Neuronal stem cell (in vitro differentiated cells): ENCODE results near the gene PIK3C2G.

ENCODE experiments used
- DNase-seq: peaks from one replicate; pipeline ENCODE4 v3.0.0-alpha.2; 2013; ENCODE audit warnings: low spot score
- H2AFZ ChIP-seq: one replicate; pipeline ENCODE4 v1.6.1; 2013; ENCODE audit warnings: mild to moderate bottlenecking, low read length, inconsistent platforms
- H2AK5ac ChIP-seq: 2 replicates; pipeline ENCODE4 v1.6.1; 2013; ENCODE audit warnings: low read depth, mild to moderate bottlenecking, inconsistent platforms, low read length, moderate library complexity, mixed read lengths
- H2BK120ac ChIP-seq: 2 replicates; pipeline ENCODE4 v1.6.1; 2013; ENCODE audit warnings: low read depth, mild to moderate bottlenecking, inconsistent platforms, low read length, moderate library complexity, mixed read lengths
- H2BK12ac ChIP-seq: one replicate; pipeline ENCODE4 v1.6.1; 2013; ENCODE audit warnings: low read length, inconsistent platforms
- H2BK15ac ChIP-seq: 2 replicates; pipeline ENCODE4 v1.6.1; 2013; ENCODE audit warnings: mild to moderate bottlenecking, low read length, inconsistent platforms, mixed read lengths
- H2BK5ac ChIP-seq: one replicate; pipeline ENCODE4 v1.6.1; 2013; ENCODE audit warnings: inconsistent platforms, mild to moderate bottlenecking, low read length, moderate library complexity
- H3K14ac ChIP-seq: one replicate; pipeline ENCODE4 v1.6.1; 2013; ENCODE audit warnings: low read length, inconsistent platforms
- H3K18ac ChIP-seq: 2 replicates; pipeline ENCODE4 v1.6.1; 2013; ENCODE audit warnings: low read length, inconsistent platforms
- H3K23ac ChIP-seq: 2 replicates; pipeline ENCODE4 v1.6.1; 2013; ENCODE audit warnings: low read depth, mild to moderate bottlenecking, mixed read lengths, low read length, inconsistent platforms; ENCODE audit not compliant: poor library complexity
- H3K27ac ChIP-seq: replicated peaks from 3 replicates; pipeline ENCODE4 v1.5.1; 2013; ENCODE audit warnings: low read length, inconsistent platforms
- H3K27me3 ChIP-seq, 3 experiments: 2 replicates each; pipeline ENCODE4 v1.6.1; 2013; ENCODE audit warnings: low read length in 3 of 3, mild to moderate bottlenecking in 2 of 3, inconsistent platforms in 1 of 3, low read depth in 1 of 3, mixed read lengths in 1 of 3, moderate library complexity in 1 of 3; ENCODE audit not compliant: control insufficient read depth in 3 of 3, insufficient read depth in 3 of 3
- H3K36me3 ChIP-seq, 2 donors: replicated peaks in 1 of 2; 2 replicates each; pipeline ENCODE4 v1.6.1; 2013; ENCODE audit warnings: low read length in 2 of 2; ENCODE audit not compliant: control insufficient read depth in 2 of 2, insufficient read depth in 2 of 2
- H3K4ac ChIP-seq: 2 replicates; pipeline ENCODE4 v1.6.1; 2013; ENCODE audit warnings: inconsistent platforms, mild to moderate bottlenecking, low read length, moderate library complexity
- H3K4me1 ChIP-seq, 2 donors: 1 replicate in 1 of 2; 2 replicates in 1 of 2; pipeline ENCODE4 v1.6.1; 2013; ENCODE audit warnings: low read length in 2 of 2, low read depth in 1 of 2; ENCODE audit not compliant: control insufficient read depth in 2 of 2, insufficient read depth in 1 of 2
- H3K4me2 ChIP-seq: one replicate; pipeline ENCODE4 v1.6.1; 2013; ENCODE audit warnings: mild to moderate bottlenecking, low read length, inconsistent platforms; ENCODE audit not compliant: insufficient read depth, poor library complexity, severe bottlenecking
- H3K4me3 ChIP-seq, 2 donors: 2 replicates each; pipeline ENCODE4 v1.5.1; 2013; ENCODE audit warnings: low read length in 2 of 2, mild to moderate bottlenecking in 2 of 2, inconsistent platforms in 1 of 2, moderate library complexity in 1 of 2
- H3K79me1 ChIP-seq: one replicate; pipeline ENCODE4 v1.6.1; 2013; ENCODE audit warnings: low read depth, mild to moderate bottlenecking, inconsistent platforms, low read length, moderate library complexity
- H3K9ac ChIP-seq: one replicate; pipeline ENCODE4 v1.6.1; 2013; ENCODE audit warnings: mild to moderate bottlenecking, low read depth, low read length, inconsistent platforms; ENCODE audit not compliant: poor library complexity
- H3K9me3 ChIP-seq, 2 donors: replicated peaks in 1 of 2; 2 replicates each; pipeline versions ENCODE3 to v1.6.1; 2013; ENCODE audit warnings: low read length in 2 of 2, mild to moderate bottlenecking in 2 of 2, inconsistent platforms in 1 of 2, low read depth in 1 of 2, mixed read lengths in 1 of 2, moderate library complexity in 1 of 2; ENCODE audit not compliant: control insufficient read depth in 2 of 2, insufficient read depth in 1 of 2
- H4K8ac ChIP-seq: one replicate; pipeline ENCODE4 v1.6.1; 2013; ENCODE audit warnings: low read depth, mild to moderate bottlenecking, inconsistent platforms, low read length, moderate library complexity
- H4K91ac ChIP-seq: one replicate; pipeline ENCODE4 v1.6.1; 2013; ENCODE audit warnings: low read length, low read depth, mild to moderate bottlenecking, inconsistent platforms; ENCODE audit not compliant: poor library complexity
- WGBS, 2 donors: extraction: QIAGEN DNeasy Blood & Tissue Kit; methylation state at CpG; one replicate each; pipeline ENCODE4 v1.1.7; 2013; ENCODE audit warnings: missing lambda C conversion rate in 2 of 2, mixed read lengths in 1 of 2; ENCODE audit not compliant: insufficient read length in 2 of 2, insufficient replicate concordance in 1 of 2; ENCODE audit errors: extremely low coverage in 2 of 2; 5-methylcytosine and 5-hydroxymethylcytosine counted together

The PIK3C2G gene

DNA sequence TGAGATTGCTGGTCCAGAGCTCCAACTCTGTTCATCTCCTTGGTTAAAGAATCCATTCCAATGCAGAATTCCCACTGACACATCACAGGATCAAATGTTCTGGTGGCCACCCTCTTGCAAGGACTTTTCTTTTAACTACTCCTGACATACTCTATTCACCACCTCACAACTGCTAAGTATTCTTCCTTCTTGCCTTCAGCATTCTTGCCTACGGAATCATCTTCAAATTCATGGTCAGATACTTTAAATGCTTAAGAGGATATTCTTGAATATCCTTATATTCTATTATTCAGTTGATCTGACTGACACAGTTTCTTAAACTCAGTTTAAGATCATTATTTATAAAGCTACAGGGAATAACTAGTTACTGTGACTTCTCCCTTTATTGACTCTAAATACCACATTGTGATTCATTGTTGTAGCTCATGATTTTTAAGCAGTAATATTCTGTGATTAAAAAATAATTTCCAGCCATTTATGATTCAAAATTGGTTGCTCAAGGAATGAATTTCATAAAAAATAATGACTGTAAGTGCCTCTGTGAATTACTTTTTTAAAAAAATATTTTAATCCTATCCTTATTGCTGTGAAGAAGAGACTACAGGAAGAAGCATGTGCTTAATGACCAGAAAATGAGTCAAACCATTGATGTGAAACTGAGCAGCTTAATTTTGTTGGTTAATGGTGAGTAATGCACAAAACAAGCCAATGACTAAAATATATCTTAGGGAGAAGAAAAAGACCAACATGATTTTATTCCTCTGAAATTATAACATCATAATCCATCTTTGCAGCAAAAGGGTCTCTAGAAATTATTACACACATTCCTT, 207.1 kb downstream of the PIK3C2G start:
- no peak overlapping the region for H2AFZ ChIP-seq
- H3K79me1 ChIP-seq: no peaks in the 10 kb centered on the region
- H3K4ac ChIP-seq: no peak overlapping the region
- H4K91ac ChIP-seq: no peak overlapping the region
- no peaks in the 10 kb centered on the region for H3K36me3 ChIP-seq
- no peak overlapping the region for H2BK12ac ChIP-seq
- H3K27ac ChIP-seq: no peak overlapping the region
- H3K4me2 ChIP-seq: no peak overlapping the region
- H3K4me3 ChIP-seq: no peak overlapping the region
- H3K23ac ChIP-seq: no peak overlapping the region
- no peaks in the 10 kb centered on the region for H3K9me3 ChIP-seq
- no peak overlapping the region for H3K18ac ChIP-seq
- no peaks in the 10 kb centered on the region for H3K27me3 ChIP-seq
- no peak overlapping the region for H2BK120ac ChIP-seq
- no peak overlapping the region for H3K14ac ChIP-seq
- H2BK15ac ChIP-seq: no peak overlapping the region
- H3K9ac ChIP-seq: no peak overlapping the region
- DNase-seq: no peak
- H2BK5ac ChIP-seq: no peak overlapping the region
- no CpG with 5 or more reads among the region's 1 CpG for WGBS, 2 donors
- no peak overlapping the region for H4K8ac ChIP-seq
- peaks cover 2 to 6% of the 10 kb centered on the region in 2 donors for H3K4me1 ChIP-seq
- no peak overlapping the region for H2AK5ac ChIP-seq

DNA sequence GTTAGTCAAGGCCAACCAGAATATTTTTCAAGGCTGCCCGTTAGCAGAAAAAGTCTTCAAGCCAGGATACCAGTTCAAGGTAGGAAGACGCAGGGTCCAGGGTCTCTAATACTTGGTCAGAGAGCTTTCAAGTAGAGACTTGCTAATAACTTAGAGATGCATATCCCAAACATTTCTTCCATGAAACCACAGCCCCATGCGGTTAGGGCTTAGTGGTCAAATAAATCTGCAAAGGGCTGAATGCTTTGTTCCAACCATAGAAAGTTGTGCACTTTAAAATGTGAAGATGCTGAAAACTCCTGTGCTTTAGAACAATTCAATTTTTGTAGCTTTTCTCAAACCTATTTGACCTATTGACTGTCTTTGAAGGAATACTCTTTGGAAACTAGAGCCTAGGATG, 208.9 kb downstream of the PIK3C2G start:
- Histone ChIP-seq H2AFZ (no peak overlapping the region), H3K9me3 (no peaks in the 10 kb centered on the region), H2BK12ac (no peak overlapping the region), H4K8ac (no peak overlapping the region), H2BK120ac (no peak overlapping the region), H3K4me1 (peaks cover 2 to 6% of the 10 kb centered on the region in 2 donors), H3K23ac (no peak overlapping the region), H4K91ac (no peak overlapping the region), H3K27ac (no peak overlapping the region), H3K14ac (no peak overlapping the region), H2AK5ac (no peak overlapping the region), H3K36me3 (no peaks in the 10 kb centered on the region), H2BK15ac (no peak overlapping the region), H3K4ac (no peak overlapping the region), H3K79me1 (no peaks in the 10 kb centered on the region), H3K4me2 (no peak overlapping the region), H3K9ac (no peak overlapping the region), H2BK5ac (no peak overlapping the region), H3K27me3 (no peaks in the 10 kb centered on the region), H3K4me3 (no peak overlapping the region), H3K18ac (no peak overlapping the region)
- WGBS, 2 donors: no CpG with 5 or more reads among the region's 3 CpGs
- DNase-seq: no peak

DNA sequence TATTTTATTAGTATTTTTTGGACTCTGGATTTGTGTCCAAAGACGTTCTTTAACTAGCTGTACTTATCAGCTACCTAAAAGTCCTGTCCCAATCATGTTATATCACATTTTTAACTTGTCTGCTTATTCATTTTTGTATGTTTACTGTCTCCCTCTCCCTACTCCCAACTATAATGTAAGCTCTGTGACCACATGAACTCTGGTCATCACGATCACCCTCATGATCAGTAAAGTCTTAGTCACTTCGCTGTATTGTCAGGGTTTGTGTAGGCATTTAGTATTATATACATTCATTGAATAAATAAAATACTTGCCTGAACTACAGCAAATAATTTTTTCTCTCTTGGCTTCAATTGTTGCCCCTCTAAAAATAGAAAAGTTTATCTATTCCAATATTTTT, 211.0 kb downstream of the PIK3C2G start:
- no peak for DNase-seq
- Histone ChIP-seq H2AK5ac (no peak overlapping the region), H3K36me3 (no peaks in the 10 kb centered on the region), H2BK5ac (no peak overlapping the region), H3K79me1 (no peaks in the 10 kb centered on the region), H2BK15ac (no peak overlapping the region), H3K27me3 (no peaks in the 10 kb centered on the region), H3K9me3 (no peaks in the 10 kb centered on the region), H3K9ac (no peak overlapping the region), H3K27ac (no peak overlapping the region), H3K4ac (no peak overlapping the region), H2BK12ac (no peak overlapping the region), H2BK120ac (no peak overlapping the region), H4K91ac (no peak overlapping the region), H2AFZ (no peak overlapping the region), H3K18ac (no peak overlapping the region), H3K4me3 (no peak overlapping the region), H3K4me2 (no peak overlapping the region), H3K4me1 (peaks cover 5 to 6% of the 10 kb centered on the region in 2 donors), H3K23ac (no peak overlapping the region), H4K8ac (no peak overlapping the region), H3K14ac (no peak overlapping the region)
- WGBS, 2 donors: no CpG with 5 or more reads among the region's 3 CpGs

DNA sequence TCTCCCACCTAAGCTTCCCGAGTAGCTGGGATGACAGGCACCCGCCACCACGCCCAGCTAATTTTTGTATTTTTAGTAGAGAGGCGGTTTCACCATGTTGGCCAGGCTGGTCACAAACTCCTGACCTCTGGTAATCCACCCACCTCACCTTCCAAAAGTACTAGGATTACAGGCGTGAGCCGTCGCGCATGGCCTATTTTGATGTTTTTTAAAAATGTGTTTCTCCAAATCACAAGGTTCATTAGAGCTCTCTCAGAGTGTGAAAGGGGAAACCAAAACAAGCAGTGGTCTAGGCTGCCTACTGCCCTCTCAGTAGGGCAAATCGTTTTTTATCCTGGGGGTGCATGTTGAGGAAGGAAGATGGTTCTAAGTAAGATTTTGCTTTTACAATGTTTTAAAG, 211.5 kb downstream of the PIK3C2G start:
- H2BK12ac ChIP-seq: no peak overlapping the region
- no peak overlapping the region for H4K8ac ChIP-seq
- WGBS, 2 donors: no CpG with 5 or more reads among the region's 9 CpGs
- no peak overlapping the region for H3K27ac ChIP-seq
- no peaks in the 10 kb centered on the region for H3K36me3 ChIP-seq
- no peak overlapping the region for H3K4me3 ChIP-seq
- H2BK5ac ChIP-seq: no peak overlapping the region
- no peak overlapping the region for H3K14ac ChIP-seq
- no peak overlapping the region for H3K4me2 ChIP-seq
- no peak overlapping the region for H3K23ac ChIP-seq
- H2AK5ac ChIP-seq: no peak overlapping the region
- no peak overlapping the region for H2BK15ac ChIP-seq
- no peak for DNase-seq
- no peak overlapping the region for H3K18ac ChIP-seq
- no peak overlapping the region for H4K91ac ChIP-seq
- no peak overlapping the region for H3K4ac ChIP-seq
- H3K9ac ChIP-seq: no peak overlapping the region
- no peaks in the 10 kb centered on the region for H3K79me1 ChIP-seq
- peaks cover 6% of the 10 kb centered on the region in 2 donors for H3K4me1 ChIP-seq
- H3K9me3 ChIP-seq: no peaks in the 10 kb centered on the region
- H3K27me3 ChIP-seq: no peaks in the 10 kb centered on the region
- no peak overlapping the region for H2BK120ac ChIP-seq
- no peak overlapping the region for H2AFZ ChIP-seq
